HUES6 (cell line): ENCODE measurements around the gene TAF12.
"Not testable (repeated sequence)": the region's sequence is repeated elsewhere in the genome, so short reads cannot be mapped to it uniquely, and the experiment has no call there.

Experiments
- H3K27ac ChIP-seq: 2 replicates; pipeline ENCODE4 v1.7.0; 2013; ENCODE audit warnings: low read depth, mild to moderate bottlenecking, low read length, inconsistent platforms
- H3K27me3 ChIP-seq: 2 replicates; pipeline ENCODE4 v1.6.1; 2013; ENCODE audit warnings: low read length; ENCODE audit not compliant: control insufficient read depth, insufficient read depth
- H3K36me3 ChIP-seq: 2 replicates; pipeline ENCODE4 v1.6.1; 2013; ENCODE audit warnings: low read length; ENCODE audit not compliant: control insufficient read depth, insufficient read depth
- H3K4me1 ChIP-seq: 2 replicates; pipeline ENCODE4 v1.6.1; 2013; ENCODE audit warnings: low read length; ENCODE audit not compliant: control insufficient read depth, insufficient read depth
- H3K4me3 ChIP-seq: 2 replicates; pipeline ENCODE4 v1.5.1; 2013; ENCODE audit warnings: low read depth, low read length
- H3K9ac ChIP-seq: one replicate; pipeline ENCODE4 v1.6.1; 2013; ENCODE audit warnings: mild to moderate bottlenecking, low read length
- H3K9me3 ChIP-seq: 2 replicates; pipeline ENCODE4 v1.6.1; 2013; ENCODE audit warnings: low read depth, low read length; ENCODE audit not compliant: control insufficient read depth, insufficient read depth

TAF12 gene

DNA sequence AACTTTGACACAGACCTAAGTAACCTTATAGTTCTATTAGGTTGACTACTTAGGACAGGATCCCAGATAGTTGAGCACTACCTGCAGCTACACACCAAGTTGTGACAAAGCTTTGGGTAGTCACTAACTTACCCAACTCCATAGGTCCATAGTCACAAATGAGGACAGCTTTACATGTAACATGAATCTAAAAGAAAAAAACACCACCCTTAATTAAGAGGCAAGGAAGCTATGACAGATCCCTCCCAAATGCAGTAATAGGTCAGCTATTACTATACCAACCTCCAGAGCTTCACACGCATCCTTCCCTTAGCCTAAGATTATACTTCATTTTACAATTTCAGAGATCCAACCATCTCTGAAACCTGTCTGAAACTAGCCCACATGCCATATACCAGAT lies 63.5 kb downstream of the TAF12 start:
- H3K9me3 ChIP-seq, result no peaks in the 10 kb centered on the region
- H3K27ac ChIP-seq, result no peak overlapping the region
- 0 out of 2 replicates have a peak, but pooled peaks cover 4% of the 10 kb centered on the region for H3K4me1 ChIP-seq
- no peak overlapping the region for H3K9ac ChIP-seq
- H3K36me3 ChIP-seq, result peaks cover 52% of the 10 kb centered on the region
- H3K27me3 ChIP-seq, result no peaks in the 10 kb centered on the region; the same call in 1 of the 2 replicates
- H3K4me3 ChIP-seq, result peak overlapping the region; percentile 84

DNA sequence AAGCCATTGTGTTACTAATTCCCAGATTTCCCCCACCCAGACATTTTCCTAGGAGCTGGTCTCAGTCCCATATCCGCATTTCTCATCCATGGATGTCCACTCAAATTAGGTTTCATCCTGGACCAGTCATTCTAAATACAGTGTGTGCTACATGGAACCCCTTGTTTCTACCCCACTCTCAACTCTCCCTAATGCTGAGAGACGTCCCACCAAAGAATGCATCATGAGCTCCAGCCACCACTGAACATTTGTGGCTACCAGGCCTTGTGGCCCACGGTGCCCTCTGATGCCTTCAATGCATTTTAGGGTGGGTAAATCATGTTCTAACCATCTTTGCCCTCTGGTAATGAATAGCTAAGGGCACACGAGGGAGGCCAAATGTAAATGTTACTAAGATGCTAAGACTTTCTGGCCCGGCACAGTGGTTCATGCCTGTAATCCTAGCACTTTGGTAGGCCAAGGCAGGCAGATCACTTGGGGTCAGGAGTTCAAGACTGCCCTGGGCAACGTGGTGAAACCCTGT lies 64.1 kb downstream of the TAF12 start:
- no peak overlapping the region for H3K4me3 ChIP-seq

DNA sequence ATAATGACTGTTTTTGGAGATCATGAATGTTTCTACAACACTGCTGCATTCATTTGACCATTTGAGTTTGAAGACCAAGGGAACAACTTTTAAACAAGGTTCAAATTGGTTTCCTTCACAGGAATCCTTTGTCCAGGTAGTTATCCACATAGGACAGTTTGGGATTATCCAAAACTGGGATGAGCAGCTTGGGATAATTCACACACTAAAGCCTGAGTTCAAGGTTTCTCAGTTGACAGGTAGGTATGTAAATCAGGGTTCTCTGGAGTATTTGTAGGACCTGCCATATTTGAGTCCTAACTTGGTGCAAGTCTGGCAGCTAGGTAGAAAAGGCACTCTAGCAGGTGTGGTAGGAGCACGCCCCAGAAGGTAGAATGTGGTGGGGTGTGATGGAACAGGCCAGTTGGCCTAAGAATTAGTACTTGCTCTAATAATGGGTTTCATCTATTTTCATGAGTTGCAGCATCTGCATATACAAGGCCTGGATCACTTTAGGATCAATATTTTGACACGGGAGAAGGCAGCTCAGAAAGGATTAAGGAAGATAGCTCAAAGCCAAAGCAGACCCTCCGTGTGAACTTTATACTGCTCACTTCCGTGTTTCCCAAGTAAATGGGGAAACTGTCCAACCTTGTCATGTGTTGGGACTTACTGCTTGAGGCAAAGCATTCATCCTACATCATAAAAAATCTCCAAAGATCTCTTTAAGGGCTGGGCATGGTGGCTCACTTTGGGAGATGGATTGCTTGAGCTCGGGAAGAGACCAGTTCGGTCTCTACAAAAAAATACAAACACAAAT lies 64.9 kb downstream of the TAF12 start:
- Histone ChIP-seq H3K27me3 (no peaks in the 10 kb centered on the region; the same call in 1 of the 2 replicates), H3K36me3 (peaks cover 62% of the 10 kb centered on the region), H3K9ac (no peak overlapping the region), H3K4me1 (0 out of 2 replicates have a peak, but pooled peaks cover 4% of the 10 kb centered on the region), H3K4me3 (no peak overlapping the region), H3K9me3 (no peaks in the 10 kb centered on the region), H3K27ac (no peak overlapping the region)

More for the DNA sequence above, 64.1 kb downstream of the TAF12 start:
- Histone ChIP-seq H3K4me1 (0 out of 2 replicates have a peak, but pooled peaks cover 4% of the 10 kb centered on the region), H3K36me3 (peaks cover 57% of the 10 kb centered on the region), H3K9me3 (no peaks in the 10 kb centered on the region), H3K27me3 (no peaks in the 10 kb centered on the region; the same call in 1 of the 2 replicates), H3K9ac (no peak overlapping the region), H3K27ac (no peak overlapping the region)

GRCh38 chr1:28577052-28577678 lies 65.7 kb downstream of the TAF12 start:
- Histone ChIP-seq H3K9me3 (no peaks in the 10 kb centered on the region), H3K27ac (no peak overlapping the region), H3K4me1 (0 out of 2 replicates have a peak, but pooled peaks cover 4% of the 10 kb centered on the region), H3K4me3 (no peak overlapping the region), H3K36me3 (peaks cover 63% of the 10 kb centered on the region), H3K27me3 (no peaks in the 10 kb centered on the region), H3K9ac (no peak overlapping the region)

DNA sequence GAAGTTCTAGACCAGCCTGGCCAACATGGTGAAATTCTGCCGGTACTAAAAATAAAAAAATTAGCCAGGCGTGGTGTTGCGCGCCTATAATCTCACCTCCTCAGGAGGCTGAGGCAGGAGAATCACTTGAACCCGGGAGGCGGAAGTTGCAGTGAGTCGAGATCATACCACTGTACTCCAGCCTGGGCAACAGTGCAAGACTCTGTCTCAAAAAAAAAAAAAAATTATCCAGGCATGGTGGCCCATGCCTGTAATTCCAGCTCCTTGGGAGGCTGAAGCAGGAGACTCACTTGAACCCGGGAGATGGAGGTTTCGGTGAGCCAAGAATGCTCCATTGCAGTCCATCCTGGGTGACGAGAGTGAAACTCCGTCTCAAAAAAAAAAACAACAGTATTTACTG lies 69.3 kb downstream of the TAF12 start:
- H3K4me1 ChIP-seq, result no peaks in the 10 kb centered on the region
- H3K9me3 ChIP-seq, result no peaks in the 10 kb centered on the region
- no peak overlapping the region for H3K27ac ChIP-seq
- H3K9ac ChIP-seq, result no peak overlapping the region
- H3K36me3 ChIP-seq, result peaks cover 51% of the 10 kb centered on the region
- no peaks in the 10 kb centered on the region for H3K27me3 ChIP-seq
- H3K4me3 ChIP-seq, result no peak overlapping the region

GRCh38 chr1:28572891-28573290 lies 70.0 kb downstream of the TAF12 start:
- not testable (repeated sequence) for H3K9ac ChIP-seq, H3K4me1 ChIP-seq, H3K9me3 ChIP-seq, H3K27ac ChIP-seq, H3K4me3 ChIP-seq, H3K27me3 ChIP-seq
- H3K36me3 ChIP-seq, result peaks cover 50% of the 10 kb centered on the region

- no peaks in the 10 kb centered on the region for H3K4me1 ChIP-seq
- H3K27ac ChIP-seq, result no peak overlapping the region
- no peak overlapping the region for H3K9ac ChIP-seq
- H3K4me3 ChIP-seq, result no peak overlapping the region
- H3K27me3 ChIP-seq, result no peaks in the 10 kb centered on the region
- peaks cover 51% of the 10 kb centered on the region for H3K36me3 ChIP-seq
- H3K9me3 ChIP-seq, result no peaks in the 10 kb centered on the region
Measured at GRCh38 chr1:28571911-28572310, 71.0 kb downstream of the TAF12 start.

GRCh38 chr1:28566931-28567330 lies 75.9 kb downstream of the TAF12 start:
- H3K9me3 ChIP-seq, result no peaks in the 10 kb centered on the region
- peaks cover 62% of the 10 kb centered on the region for H3K36me3 ChIP-seq
- no peaks in the 10 kb centered on the region for H3K27me3 ChIP-seq
- no peak overlapping the region for H3K27ac ChIP-seq
- H3K4me1 ChIP-seq, result no peaks in the 10 kb centered on the region
- H3K4me3 ChIP-seq, result no peak overlapping the region
- no peak overlapping the region for H3K9ac ChIP-seq

- no peak overlapping the region for H3K9ac ChIP-seq
- peaks cover 63% of the 10 kb centered on the region for H3K36me3 ChIP-seq
- H3K4me1 ChIP-seq, result no peaks in the 10 kb centered on the region
- H3K4me3 ChIP-seq, result no peak overlapping the region
- no peaks in the 10 kb centered on the region for H3K9me3 ChIP-seq
- no peak overlapping the region for H3K27ac ChIP-seq
- H3K27me3 ChIP-seq, result no peaks in the 10 kb centered on the region
Measured at GRCh38 chr1:28565726-28566125, 77.1 kb downstream of the TAF12 start.

DNA sequence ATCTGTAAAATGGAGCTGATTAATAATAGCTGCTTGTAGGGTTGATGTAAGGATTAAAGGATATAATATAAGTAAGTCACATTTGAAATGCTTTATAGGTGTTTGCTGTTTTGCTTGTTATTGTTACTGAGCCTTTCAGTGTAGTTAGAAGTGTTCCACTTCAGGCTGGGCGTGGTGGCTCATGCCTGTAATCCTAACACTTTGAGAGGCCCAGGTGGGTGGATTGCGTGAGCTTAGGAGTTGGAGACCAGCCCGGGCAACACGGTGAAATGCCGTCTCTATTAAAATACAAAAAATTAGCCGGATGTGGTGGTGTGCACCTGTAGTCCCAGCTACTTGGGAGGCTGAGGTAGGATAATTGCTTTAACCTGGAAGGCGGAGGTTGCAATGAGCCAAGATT lies 77.8 kb downstream of the TAF12 start:
- Histone ChIP-seq H3K36me3 (peaks cover 68% of the 10 kb centered on the region), H3K4me3 (no peak overlapping the region), H3K9me3 (no peaks in the 10 kb centered on the region), H3K27ac (no peak overlapping the region), H3K9ac (no peak overlapping the region), H3K4me1 (no peaks in the 10 kb centered on the region), H3K27me3 (no peaks in the 10 kb centered on the region)

GRCh38 chr1:28564310-28564709 lies 78.6 kb downstream of the TAF12 start:
- H3K9me3 ChIP-seq, result no peaks in the 10 kb centered on the region
- H3K36me3 ChIP-seq, result peaks cover 75% of the 10 kb centered on the region

More at GRCh38 chr1:28564310-28564709, 78.6 kb downstream of the TAF12 start:
- Histone ChIP-seq H3K27me3 (no peaks in the 10 kb centered on the region), H3K9ac (no peak overlapping the region), H3K27ac (no peak overlapping the region), H3K4me3 (no peak overlapping the region), H3K4me1 (no peaks in the 10 kb centered on the region)
